CD14-positive monocyte (primary cell): ENCODE results near the gene C4orf51. TPM values are rescaled to one million over a fixed set of nuclear protein-coding genes. Genes with fewer than 3 reads are reported as not detected.

Source experiments
- DNase-seq, 3 donors: peaks; one replicate each; pipeline ENCODE4 v3.0.0-alpha.2; 2011 to 2022
- H2AFZ ChIP-seq: 2 replicates; pipeline ENCODE4 v1.6.0; 2012; ENCODE audit warnings: mild to moderate bottlenecking, low read depth, low read length, inconsistent platforms; ENCODE audit not compliant: insufficient read depth, poor library complexity, severe bottlenecking
- H3K27ac ChIP-seq, 2 donors: 1 replicate in 1 of 2; 2 replicates in 1 of 2; pipeline ENCODE4 v1.5.1; 2012 to 2013; ENCODE audit warnings: low read length in 2 of 2, control low read depth in 1 of 2, inconsistent platforms in 1 of 2, low read depth in 1 of 2, mild to moderate bottlenecking in 1 of 2
- H3K27me3 ChIP-seq, 2 donors: one replicate each; pipeline versions ENCODE4 v1.6.0 to v1.6.1; 2011 to 2013; ENCODE audit warnings: low read length in 2 of 2; ENCODE audit not compliant: control insufficient read depth in 2 of 2, insufficient read depth in 2 of 2
- H3K36me3 ChIP-seq, 2 donors: replicated peaks in 1 of 2; 1 replicate in 1 of 2; 2 replicates in 1 of 2; pipeline versions ENCODE4 v1.5.1 to v1.6.1; 2012 to 2013; ENCODE audit warnings: low read length in 2 of 2, control low read depth in 1 of 2, inconsistent platforms in 1 of 2, mild to moderate bottlenecking in 1 of 2; ENCODE audit not compliant: insufficient read depth in 2 of 2, control insufficient read depth in 1 of 2
- H3K4me1 ChIP-seq, 2 donors: 1 replicate in 1 of 2; 2 replicates in 1 of 2; pipeline versions ENCODE4 v1.5.1 to v1.6.1; 2012 to 2013; ENCODE audit warnings: low read length in 2 of 2, control low read depth in 1 of 2, inconsistent platforms in 1 of 2, mild to moderate bottlenecking in 1 of 2, moderate library complexity in 1 of 2; ENCODE audit not compliant: insufficient read depth in 2 of 2, control insufficient read depth in 1 of 2
- H3K4me2 ChIP-seq: replicated peaks from 2 replicates; pipeline ENCODE3; 2012; ENCODE audit warnings: low read length, moderate library complexity, mild to moderate bottlenecking; ENCODE audit not compliant: poor library complexity, severe bottlenecking; ENCODE audit errors: extremely low read depth
- H3K4me3 ChIP-seq, 3 experiments: fragments of 200-600 bp in 1 of 3; sonication (generic) in 1 of 3; replicated peaks in 1 of 3; 1 replicate in 2 of 3; 2 replicates in 1 of 3; pipeline ENCODE4 v1.5.1; 2011 to 2013; ENCODE audit warnings: low read length in 3 of 3, mild to moderate bottlenecking in 3 of 3, control low read depth in 2 of 3, low read depth in 2 of 3, inconsistent platforms in 1 of 3, moderate library complexity in 1 of 3
- H3K79me2 ChIP-seq: 2 replicates; pipeline ENCODE4 v1.6.0; 2012; ENCODE audit warnings: mild to moderate bottlenecking, control low read depth, inconsistent platforms, low read length, moderate library complexity; ENCODE audit not compliant: insufficient read depth
- H3K9ac ChIP-seq: 2 replicates; pipeline ENCODE4 v1.6.0; 2017; ENCODE audit warnings: low read length, mild to moderate bottlenecking; ENCODE audit not compliant: insufficient read depth, poor library complexity, severe bottlenecking
- H3K9me3 ChIP-seq, 2 donors: replicated peaks in 1 of 2; 1 replicate in 1 of 2; 2 replicates in 1 of 2; pipeline versions ENCODE4 v1.5.1 to v1.6.1; 2012 to 2013; ENCODE audit warnings: low read length in 2 of 2, control low read depth in 1 of 2; ENCODE audit not compliant: control insufficient read depth in 1 of 2, insufficient read depth in 1 of 2
- H4K20me1 ChIP-seq: 2 replicates; pipeline ENCODE4 v1.6.0; 2012; ENCODE audit warnings: mild to moderate bottlenecking, low read length, control low read depth, moderate library complexity; ENCODE audit not compliant: insufficient read depth
- H3K27ac Mint-ChIP-seq, 7 donors: one replicate each; pipeline ENCODE4 v1.8.0; 2020; ENCODE audit warnings: mild to moderate bottlenecking in 7 of 7, mixed read lengths in 7 of 7, moderate library complexity in 6 of 7, inconsistent platforms in 2 of 7
- H3K27me3 Mint-ChIP-seq, 3 donors: one replicate each; pipeline ENCODE4 v1.8.0; 2021 to 2022; ENCODE audit warnings: low read depth in 3 of 3, mild to moderate bottlenecking in 3 of 3, mixed read lengths in 3 of 3, moderate library complexity in 3 of 3, inconsistent platforms in 1 of 3
- H3K36me3 Mint-ChIP-seq, 2 donors: one replicate each; pipeline ENCODE4 v1.8.0; 2020; ENCODE audit warnings: mixed read lengths in 2 of 2, inconsistent platforms in 1 of 2, mild to moderate bottlenecking in 1 of 2
- H3K4me1 Mint-ChIP-seq: one replicate; pipeline ENCODE4 v1.8.0; 2020; ENCODE audit warnings: mild to moderate bottlenecking, mixed read lengths
- H3K4me3 Mint-ChIP-seq, 2 donors: one replicate each; pipeline ENCODE4 v1.8.0; 2020; ENCODE audit warnings: mild to moderate bottlenecking in 2 of 2, mixed read lengths in 2 of 2, moderate library complexity in 1 of 2
- H3K9me3 Mint-ChIP-seq, 7 donors: one replicate each; pipeline ENCODE4 v1.8.0; 2020 to 2022; ENCODE audit warnings: mixed read lengths in 7 of 7, mild to moderate bottlenecking in 6 of 7, moderate library complexity in 6 of 7, inconsistent platforms in 2 of 7
- CTCF ChIP-seq: fragments of 200-600 bp; IDR thresholded peaks from one replicate; pipeline ENCODE4 v1.8.0; 2022; ENCODE audit warnings: antibody characterized with exemption, mild to moderate bottlenecking
- WGBS: methylation state at CpG from one replicate; pipeline ENCODE4 v1.1.5; 2013; ENCODE audit warnings: missing lambda C conversion rate; ENCODE audit not compliant: insufficient coverage; 5-methylcytosine and 5-hydroxymethylcytosine counted together
- intact Hi-C, 2 donors: fragments of 100-400 bp; cut with micrococcal nuclease; formaldehyde crosslinking; loops; one replicate each; pipeline versions ENCODE4 v1.15.0 to v1.15.1; 2023
- polyA plus RNA-seq, 3 donors: library from polyadenylated mRNA; depleted of rRNA in 1 of 3; unstranded in 2 of 3; stranded (reverse) in 1 of 3; fragments of 300-500 nt in 2 of 3; fragments of >200 nt in 1 of 3; fragmentation: Illumina TruSeq in 2 of 3; gene quantifications; 1 replicate in 2 of 3; 2 replicates in 1 of 3; pipeline ENCODE4 v1.2.3, GENCODE V29; 2012 to 2021

The C4orf51 gene
- polyA plus RNA-seq, 3 donors, result not detected

- H4K20me1 ChIP-seq, result no peaks in the 10 kb centered on the region
- peaks cover 2 to 11% (median 6%) of the 10 kb centered on the region in 3 donors for H3K27me3 Mint-ChIP-seq
- H3K4me1 ChIP-seq, result peaks cover 0 to 11% of the 10 kb centered on the region in 2 donors
- DNase-seq, result no peak
- no peak overlapping the region for H3K4me3 ChIP-seq
- no peaks in the 10 kb centered on the region for H3K9me3 Mint-ChIP-seq
- peak overlapping the region in 1 of 7 donors; percentile 37 for H3K27ac Mint-ChIP-seq
- no peaks in the 10 kb centered on the region for H3K27me3 ChIP-seq
- peaks cover 13% of the 10 kb centered on the region for H3K4me1 Mint-ChIP-seq
- no peaks in the 10 kb centered on the region for H3K9me3 ChIP-seq
- H3K36me3 ChIP-seq, result no peaks in the 10 kb centered on the region
- no peak overlapping the region for H2AFZ ChIP-seq
- no peak overlapping the region for H3K4me3 Mint-ChIP-seq
- H3K4me2 ChIP-seq, result no peak overlapping the region
- intact Hi-C loops, result no loop called here
- WGBS, result 83% methylated on average over 1 of the region's 2 CpGs
- no peak overlapping the region for H3K27ac ChIP-seq
- no peak overlapping the region for H3K9ac ChIP-seq
- no peaks in the 10 kb centered on the region for H3K79me2 ChIP-seq
- no peak for TF ChIP-seq CTCF
- no peaks in the 10 kb centered on the region for H3K36me3 Mint-ChIP-seq
These were observed 55.4 kb downstream of the C4orf51 start for GRCh38 chr4:145735347-145735675.

- H3K27ac Mint-ChIP-seq, result no peak overlapping the region
- Histone ChIP-seq H3K27ac (no peak overlapping the region), H3K4me3 (no peak overlapping the region), H3K4me1 (peaks cover 0 to 11% of the 10 kb centered on the region in 2 donors), H3K9me3 (no peaks in the 10 kb centered on the region), H4K20me1 (no peaks in the 10 kb centered on the region), H3K36me3 (no peaks in the 10 kb centered on the region), H2AFZ (no peak overlapping the region), H3K79me2 (no peaks in the 10 kb centered on the region), H3K9ac (no peak overlapping the region), H3K27me3 (no peaks in the 10 kb centered on the region), H3K4me2 (no peak overlapping the region)
- no peaks in the 10 kb centered on the region for H3K36me3 Mint-ChIP-seq
- intact Hi-C loops, result no loop called here
- H3K9me3 Mint-ChIP-seq, result no peaks in the 10 kb centered on the region
- TF ChIP-seq CTCF, result no peak
- peaks cover 2 to 11% (median 6%) of the 10 kb centered on the region in 3 donors for H3K27me3 Mint-ChIP-seq
- no CpG with 5 or more reads among the region's 4 CpGs for WGBS
- H3K4me1 Mint-ChIP-seq, result peaks cover 13% of the 10 kb centered on the region
- no peak overlapping the region for H3K4me3 Mint-ChIP-seq
- no peak for DNase-seq
These were observed 55.9 kb downstream of the C4orf51 start for GRCh38 chr4:145735827-145736226.
